ENCODE results near the gene HTR3D. TPM values are rescaled to one million over a fixed set of nuclear protein-coding genes. Genes with fewer than 3 reads are reported as not detected.
"Not testable (repeated sequence)": the region's sequence is repeated elsewhere in the genome, so short reads cannot be mapped to it uniquely, and the experiment has no call there.

Gene HTR3D, protein sequence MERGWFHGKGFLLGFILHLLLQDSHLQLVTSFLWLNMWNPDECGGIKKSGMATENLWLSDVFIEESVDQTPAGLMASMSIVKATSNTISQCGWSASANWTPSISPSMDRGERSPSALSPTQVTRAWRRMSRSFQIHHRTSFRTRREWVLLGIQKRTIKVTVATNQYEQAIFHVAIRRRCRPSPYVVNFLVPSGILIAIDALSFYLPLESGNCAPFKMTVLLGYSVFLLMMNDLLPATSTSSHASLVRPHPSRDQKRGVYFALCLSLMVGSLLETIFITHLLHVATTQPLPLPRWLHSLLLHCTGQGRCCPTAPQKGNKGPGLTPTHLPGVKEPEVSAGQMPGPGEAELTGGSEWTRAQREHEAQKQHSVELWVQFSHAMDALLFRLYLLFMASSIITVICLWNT
- not detected for total RNA-seq

DNA sequence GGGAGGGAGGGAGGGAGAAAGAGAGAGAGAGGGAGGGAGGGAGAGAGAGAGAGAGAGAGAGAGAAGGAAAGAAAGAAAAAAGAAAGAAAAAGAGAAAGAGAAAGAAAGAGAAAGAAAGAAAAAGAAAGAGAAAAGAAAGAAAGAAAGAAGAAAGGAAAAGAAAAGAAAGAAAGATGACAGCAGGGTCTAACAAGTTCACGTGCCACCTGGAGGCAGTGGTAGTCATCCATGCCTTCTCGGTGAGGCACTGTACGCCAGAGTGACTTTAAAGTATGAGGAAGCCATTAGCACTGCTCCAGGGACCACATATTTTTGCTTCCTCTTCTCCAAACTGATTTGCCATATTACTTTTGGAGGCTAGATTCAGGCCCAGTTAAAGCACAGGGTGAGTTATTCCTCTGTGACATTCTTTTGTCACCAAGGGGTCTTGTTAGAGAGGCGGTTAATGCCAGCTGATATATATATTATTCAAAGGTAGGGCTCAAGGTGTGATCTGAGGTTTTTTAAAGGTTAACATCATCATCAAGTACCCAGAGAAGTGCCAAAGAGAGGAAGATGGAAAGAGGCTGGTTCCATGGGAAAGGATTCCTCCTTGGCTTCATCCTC lies at the start of gene HTR3D:
Gene HTR3D (plus strand): TSS at position 556 of the 606 bp plus-strand sequence. CDS start 0 bp downstream, at position 556.
- DNase-seq = no peak

DNA sequence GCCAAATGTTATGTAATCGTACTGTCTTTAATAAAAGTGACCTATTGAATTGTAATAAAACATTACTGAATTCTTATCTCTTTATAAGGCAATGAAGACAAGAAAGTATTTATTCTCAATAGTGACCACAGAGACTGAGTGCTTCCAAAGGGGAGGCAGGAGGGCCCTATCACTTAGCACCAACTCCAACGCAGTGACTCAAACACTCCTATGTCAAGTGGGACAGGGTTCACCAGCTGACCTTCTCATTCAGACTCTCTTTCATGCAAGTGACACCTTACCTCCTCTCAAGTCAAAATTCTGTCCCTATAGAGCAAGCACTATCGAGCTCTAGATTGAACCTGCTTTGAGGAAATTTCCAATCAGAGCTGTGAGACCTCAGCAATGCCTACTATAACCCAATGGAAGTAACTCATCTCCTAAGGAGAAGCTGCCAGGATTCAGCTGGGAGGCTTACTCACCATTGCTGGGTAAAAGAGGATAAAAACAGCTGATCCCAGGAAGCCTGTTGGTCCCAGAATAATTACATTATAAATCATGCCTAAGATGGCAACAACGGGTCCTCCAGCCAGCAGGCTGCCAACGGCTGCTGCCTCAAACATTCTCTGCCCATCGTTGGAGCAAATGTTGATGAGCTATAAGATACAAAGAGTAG lies 49.4 kb upstream of the HTR3D start:
- DNase-seq = no peak

DNA sequence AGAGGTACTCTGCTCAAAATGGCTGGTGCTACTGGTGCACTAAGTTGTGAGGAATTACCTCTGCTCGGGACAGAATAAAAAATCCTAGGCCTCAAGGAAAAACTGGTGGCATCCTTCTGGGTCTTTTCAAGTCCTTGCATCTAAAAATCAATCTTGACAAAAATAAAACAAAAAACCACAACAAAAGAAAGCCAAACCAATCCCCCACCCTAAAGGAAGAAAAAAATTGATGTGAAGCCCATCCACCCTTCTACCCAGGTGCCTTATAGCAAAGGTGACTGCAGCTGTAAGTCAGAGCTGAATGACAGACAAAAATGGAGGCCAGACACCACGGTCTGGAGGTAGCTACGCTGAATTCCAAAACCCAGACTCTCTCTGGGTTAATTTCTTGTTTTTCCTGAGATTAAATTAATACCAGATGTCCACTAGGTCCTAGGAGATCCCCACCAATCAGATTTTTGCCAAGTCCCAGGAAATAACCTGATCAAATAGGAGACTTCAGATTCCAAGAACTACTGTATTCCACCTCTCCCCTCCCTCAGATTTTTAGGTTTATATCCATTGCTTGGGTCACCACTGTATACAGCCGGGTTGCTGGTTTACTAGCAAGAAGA lies 47.3 kb upstream of the HTR3D start:
- DNase-seq = no peak

DNA sequence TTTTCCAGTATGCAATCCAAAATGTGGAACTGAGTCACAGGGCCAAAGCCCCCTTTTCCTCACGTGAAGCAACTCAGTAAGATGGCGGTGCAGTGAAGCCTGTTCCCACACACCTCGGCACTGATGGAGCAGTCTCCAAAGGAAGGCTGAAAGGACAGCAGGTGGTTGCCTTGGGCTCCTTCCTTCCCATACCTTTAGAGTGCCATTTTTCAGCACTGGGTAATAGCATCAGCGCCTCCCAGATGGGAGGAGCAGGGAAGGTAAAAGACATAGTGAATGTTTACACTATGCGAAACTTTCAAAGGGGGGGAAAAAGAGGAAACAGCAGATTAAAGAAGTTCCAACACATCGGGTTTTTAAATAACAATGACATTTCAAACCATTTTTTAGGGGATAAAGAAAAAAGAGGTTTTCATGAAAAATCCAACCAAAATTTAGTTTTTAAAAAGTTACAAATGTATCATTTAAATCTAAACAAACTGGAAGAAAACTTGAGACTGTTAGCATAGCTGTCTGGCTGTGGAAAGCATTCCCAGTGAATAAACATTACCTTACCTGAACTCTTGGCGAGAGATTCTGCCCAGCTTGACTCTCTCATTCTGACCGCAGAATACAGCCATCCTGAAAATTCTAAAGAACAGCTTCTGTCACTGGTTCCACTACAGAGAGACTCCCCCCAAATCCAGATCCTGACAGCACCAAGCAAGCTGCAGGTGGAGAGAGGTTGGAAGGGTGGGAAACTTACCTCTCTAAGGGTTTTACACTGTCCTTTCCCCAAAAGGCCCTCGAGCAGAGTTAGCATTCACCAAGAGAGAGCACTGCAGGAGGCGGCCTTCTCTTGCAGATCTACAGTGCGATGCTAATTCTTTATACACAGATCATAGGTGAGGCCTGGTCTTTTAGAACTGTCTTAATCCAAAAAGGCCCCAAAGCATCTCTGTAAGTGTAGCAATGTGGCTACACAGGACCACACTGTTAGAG lies 46.5 kb upstream of the HTR3D start:
- no peak for DNase-seq

DNA sequence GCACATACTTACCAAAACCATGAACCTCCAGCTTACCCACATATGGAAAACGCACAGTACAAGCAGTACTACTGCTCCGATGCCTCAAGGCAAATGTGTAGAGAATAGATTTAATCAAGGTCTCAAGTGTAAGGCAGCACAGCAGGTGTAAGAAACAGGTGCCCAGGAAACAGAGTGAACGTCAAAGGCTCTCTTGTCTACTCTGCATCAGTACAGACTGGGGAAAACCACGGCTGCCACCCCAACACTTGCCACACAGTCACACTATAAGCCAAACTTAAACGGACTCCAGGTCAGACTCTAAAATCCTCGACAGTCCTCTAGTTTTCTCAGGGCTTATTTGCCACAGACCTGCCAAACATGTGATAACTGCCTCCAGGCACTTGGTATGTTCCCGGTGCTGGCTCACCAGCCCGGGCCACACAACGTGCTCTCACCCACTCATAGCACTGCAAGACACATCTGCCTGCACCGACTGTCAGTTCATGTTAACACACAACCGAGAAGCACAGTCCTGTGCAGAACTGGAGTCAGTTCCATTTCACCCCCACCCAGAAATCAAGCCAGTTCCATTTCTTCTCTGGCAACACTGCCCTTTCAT lies 44.4 kb upstream of the HTR3D start:
- no peak for DNase-seq

DNA sequence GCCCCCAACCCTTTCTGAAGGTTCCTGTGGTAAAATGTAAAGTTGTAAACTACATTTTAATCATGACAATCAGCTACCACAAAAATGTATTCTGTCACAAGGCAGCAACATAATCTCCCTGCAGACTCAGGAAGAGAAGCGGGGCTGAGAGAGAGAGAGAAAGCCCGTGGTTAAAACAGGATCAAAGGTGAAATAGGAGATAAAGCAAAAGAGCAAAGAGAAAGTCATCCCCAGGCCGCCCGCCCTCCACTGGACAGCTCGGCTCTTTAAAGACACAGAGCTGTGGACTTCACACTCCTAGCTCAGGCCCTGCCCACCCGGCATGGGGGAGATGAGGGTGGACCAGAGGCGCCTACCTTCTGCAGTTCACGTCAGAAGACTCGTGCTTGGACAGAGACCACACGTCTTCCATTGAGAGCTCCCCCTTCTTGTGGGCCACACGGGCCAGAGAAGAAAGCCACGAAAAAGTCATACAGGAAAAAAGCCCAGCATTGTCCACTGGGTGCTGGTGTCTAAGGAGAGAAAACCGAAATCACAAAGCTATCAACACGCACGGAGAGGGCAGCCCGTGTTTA lies 43.2 kb upstream of the HTR3D start:
- DNase-seq = no peak

DNA sequence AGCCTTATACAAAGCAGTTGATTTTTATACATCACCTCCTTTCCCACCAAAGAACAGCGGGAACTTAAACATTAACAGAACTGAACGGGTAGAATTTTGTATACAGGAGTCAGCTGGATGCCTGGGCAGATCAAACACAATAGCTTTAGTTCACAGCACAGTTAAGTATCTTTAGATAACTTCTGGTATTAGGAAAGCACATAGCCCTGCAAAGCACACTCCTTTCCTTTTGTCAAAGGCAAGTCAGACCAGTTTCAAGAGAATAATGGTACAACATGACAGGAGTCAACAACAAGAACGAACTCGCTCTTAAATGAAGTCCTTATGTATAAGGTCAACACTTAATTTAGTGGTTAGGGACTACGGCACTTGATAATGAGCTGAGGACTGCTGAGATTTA lies 40.1 kb upstream of the HTR3D start:
- no peak for DNase-seq

DNA sequence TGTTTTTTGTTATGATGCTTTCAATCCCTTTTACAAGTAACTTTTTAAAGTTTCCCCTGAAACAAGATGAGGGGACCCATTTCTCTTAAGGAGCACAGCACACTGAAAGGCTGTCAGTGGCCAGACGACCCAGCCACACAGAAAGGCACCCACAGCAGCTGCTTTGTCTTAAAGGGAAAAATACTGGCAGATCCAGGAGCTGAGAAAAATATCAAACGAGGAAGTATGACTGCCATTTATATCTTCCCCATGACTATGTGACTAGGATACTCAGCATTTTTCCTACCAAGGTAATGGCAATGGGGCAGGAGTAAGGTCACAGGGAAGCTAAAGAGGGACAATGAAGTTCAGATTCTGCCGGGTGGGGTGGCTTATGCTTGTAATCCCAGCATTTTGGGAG lies 29.8 kb upstream of the HTR3D start:
- no peak for DNase-seq

DNA sequence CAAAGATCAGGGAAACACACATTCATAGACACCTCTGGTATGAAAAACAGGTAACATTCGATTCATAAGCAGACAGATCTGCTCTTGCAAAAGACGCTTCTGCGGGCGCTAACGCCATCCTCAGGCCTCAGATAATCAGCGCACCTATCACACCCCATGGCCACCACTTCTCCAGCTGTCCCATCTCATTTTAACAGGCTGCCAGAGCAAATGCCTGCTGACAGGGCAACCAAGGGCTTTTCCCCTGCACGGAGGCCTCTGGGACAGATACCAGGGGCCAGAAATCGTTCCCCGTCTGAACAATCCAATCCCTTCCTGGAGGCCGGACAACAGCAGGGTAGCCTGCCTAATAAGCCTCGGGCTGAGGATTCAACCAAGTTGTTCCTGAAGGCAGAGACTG lies 29.1 kb upstream of the HTR3D start:
- DNase-seq = no peak

DNA sequence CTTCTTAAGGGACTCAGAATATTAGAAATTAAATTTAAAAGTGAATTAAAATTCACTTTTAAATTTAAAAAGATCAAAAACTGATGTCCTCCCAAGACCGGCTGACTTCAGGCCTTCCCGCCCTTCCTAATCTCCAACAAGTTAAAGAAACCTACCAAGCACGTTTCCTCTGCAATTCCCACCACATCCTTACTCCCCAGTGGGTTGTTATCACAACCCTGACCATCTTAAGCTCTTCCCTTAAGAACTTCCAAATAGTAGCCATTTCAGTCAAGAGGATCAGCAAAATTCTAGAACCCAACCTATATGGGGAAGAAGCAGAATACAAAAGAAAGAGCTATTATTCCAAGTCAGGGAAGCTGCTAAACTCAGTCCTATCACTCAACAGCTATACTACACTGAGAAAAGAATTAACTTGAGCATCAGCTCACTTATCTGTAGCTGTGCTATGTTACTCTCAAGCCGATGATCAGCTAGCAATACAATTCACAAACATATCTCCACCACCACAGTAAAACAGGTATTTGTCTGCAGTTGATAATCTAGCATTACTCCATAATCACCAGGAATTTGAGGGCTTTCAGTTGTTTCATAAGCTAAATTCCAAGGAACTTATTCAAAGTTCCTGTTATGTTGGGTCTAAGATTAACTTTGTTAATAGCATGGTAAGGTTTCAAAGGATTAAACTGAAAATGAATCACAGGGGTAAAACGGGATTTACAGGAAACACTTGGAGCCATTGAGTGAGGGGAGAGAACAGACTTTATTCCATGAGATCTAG lies 28.2 kb upstream of the HTR3D start:
- no peak for DNase-seq

DNA sequence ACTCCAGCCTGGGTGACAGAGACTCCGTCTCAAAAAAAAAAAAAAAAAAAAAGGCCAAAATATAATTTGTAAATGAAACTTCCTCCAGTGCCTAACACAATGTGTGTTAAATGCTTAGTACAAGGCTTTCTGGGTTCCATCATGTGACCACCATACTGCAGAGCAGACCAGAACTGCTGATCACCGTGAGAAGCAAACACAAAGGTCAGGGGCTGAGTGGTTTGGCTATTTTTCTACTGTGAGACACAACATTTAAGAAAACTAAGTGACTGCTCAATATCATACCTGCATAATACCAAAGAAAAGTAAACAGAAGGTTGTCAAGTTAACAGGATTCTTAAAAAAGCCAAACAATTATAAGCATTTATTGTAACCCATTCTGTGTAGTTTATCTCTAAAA lies 27.1 kb upstream of the HTR3D start:
- DNase-seq = no peak

DNA sequence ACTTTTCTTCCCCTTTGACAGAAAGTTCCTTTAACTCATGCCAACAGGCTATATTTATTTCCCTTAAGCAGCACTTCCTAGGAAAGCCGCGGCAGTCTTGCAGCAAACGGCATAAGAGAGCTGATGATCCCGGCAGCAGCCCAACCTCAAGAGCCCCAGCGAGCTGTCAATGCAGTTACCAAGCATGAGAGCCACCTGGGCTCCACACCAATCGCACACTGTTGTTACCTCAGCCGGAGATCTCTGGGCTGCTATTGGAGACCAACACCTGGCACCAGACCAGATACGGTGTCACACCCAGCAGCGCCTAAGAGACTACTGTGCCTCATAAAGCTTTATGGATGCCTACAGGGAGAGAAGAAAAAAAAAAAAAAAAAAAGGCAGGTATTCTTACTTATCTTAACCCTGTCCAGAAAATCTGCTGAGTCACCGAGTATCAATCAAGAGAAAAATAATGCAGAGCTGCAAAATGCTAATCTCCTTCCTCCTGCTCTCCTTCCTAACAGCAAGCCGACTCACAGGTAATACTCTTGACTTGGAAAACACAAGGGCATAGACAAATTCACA lies 25.5 kb upstream of the HTR3D start:
- peak; percentile 21 for DNase-seq

DNA sequence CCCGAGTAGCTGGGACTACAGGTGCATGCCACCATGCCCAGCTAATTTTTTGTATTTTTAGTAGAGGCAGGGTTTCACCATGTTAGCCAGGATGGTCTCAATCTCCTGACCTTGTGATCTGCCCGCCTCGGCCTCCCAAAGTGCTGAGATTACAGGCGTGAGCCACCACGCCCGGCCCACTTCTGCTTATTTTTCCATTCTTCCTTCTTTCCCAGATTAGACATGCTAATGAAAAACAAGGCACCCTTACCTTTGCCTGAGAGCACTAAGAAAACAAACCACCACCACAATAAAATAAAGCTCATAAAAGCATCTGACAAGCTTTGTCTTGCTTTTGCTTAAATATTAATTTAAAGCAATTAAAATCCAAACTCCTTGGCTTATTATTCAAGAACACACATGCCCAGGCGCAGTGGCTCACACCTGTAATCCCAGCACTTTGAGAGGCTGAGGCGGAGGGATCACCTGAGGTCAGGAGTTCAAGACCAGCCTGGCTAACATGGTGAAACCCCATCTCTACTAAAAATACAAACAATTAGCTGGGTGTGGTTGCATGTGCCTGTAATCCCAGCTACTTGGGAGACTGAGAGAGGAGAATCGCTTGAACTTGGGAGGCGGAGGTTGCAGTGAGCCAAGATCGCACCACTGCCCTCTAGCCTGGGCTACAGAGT lies 24.3 kb upstream of the HTR3D start:
- DNase-seq = not testable (repeated sequence)

DNA sequence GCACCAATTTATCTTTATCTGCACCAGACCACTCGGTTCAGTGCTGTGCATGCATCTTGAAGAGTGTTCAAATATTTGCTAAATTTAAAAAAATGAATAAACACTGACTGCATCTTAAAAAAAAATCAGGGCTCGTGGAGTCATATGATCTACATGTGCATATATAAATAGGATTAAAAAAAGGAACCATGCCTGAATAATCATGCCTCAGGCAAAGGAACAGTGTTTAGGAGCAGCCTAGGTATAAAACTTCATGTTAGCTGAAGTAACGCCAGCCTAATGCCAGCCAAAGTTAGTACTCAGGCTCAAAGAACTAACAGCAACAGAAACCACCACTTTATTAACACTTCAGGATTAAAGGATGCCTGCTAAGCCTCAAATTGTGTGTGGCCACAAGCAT lies 23.4 kb upstream of the HTR3D start:
- DNase-seq = no peak

DNA sequence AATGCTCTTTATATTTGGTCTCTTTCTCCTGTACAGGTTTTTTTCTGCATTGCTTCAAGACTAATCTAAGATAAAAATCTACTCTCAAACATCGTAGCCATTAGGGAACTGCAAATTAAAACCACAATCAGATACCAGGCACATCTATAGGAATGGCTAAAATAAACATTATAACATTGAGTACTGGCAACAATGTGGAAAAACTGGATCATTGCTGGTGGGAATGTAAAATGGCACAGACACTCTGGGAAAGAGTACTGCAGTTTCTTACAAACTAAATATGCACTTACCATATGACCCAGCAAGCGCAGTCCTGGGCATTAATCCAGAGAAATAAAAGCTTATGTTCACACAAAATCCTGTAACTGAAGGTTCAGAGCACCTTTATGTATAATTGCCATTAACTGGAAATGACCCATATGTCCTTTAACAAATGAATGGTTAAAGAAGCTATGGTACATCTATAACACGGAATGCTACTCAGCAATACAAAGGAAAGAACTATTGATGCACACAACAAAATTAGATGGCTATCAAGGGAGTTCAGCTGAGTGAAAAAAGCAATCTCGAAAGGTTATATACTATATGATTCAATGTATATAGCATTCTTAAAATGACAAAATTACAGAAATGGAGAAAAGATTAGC lies 20.2 kb upstream of the HTR3D start:
- DNase-seq = no peak

DNA sequence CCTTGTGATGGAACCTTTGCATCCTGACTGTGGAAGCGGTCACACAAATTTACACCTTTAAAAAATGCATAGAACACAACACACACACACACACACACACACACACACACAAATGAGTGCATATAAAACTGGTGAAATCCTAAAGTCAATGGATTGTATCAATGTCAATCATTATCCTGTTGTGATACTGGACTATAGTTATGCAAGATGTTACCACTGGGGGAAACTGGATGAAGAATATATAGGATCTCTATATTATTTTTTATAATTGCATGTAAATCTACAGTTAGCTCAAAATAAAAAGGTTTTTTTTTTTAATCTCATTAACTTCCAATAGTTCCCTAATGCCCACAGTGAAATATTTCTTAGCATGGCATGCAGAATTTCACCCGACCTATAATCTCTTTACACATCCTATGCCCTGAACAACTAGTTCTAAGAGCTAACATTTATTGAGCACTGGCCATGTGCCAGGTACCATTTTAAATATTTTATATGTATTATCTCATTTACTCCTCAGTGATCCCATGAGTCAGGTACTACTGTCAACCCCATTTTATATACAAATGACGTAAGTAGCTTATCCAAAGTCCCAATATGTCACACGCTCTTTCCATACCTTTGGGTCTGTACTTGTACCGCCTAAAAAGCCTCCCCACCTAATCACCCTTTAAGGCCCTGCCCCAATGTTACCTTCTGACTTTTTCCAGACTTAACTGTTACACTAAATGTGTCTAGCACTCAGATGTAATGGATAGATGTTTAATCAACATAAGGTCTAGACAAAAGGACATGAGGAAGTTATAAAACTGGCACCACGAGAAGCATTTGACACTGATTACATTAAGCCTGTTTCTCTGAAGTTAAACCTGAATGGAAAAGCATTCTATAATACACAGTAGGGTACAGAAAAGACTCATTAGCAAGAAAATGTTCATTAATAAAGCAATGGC lies 19.3 kb upstream of the HTR3D start:
- no peak for DNase-seq

DNA sequence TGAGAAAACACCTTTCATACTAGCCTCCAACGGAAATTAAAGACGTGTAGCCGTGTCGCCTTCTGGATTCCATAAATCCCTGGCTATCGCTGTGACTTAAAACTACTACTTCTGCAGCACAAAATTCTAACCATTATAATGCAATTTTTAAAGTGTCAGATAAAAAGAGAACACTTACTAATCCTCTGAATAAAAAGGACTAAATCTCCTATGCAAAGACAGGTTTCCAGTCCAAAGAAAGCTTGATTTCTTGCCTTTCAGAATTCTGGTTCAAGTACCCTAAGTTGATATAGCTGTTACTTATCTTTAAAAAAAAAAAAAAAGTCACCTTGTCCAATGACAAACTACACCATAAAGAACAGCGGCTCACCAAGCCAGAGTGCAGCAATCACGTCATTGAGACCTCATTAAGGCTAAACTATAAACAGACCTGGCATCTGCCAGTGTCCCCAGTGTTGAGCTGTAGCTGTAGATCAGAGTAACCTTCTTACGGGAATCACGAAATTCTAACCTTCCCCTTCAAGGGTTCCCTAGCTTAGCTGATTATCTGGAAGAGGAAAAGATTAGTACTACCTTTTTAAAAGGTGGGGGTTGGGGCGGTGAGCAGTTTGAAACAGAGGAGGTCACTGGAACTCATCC lies 16.0 kb upstream of the HTR3D start:
- DNase-seq = no peak
